ENCODE results near the gene TTC9C.
"Not testable (repeated sequence)": the region's sequence is repeated elsewhere in the genome, so short reads cannot be mapped to it uniquely, and the experiment has no call there.

The TTC9C gene

DNA sequence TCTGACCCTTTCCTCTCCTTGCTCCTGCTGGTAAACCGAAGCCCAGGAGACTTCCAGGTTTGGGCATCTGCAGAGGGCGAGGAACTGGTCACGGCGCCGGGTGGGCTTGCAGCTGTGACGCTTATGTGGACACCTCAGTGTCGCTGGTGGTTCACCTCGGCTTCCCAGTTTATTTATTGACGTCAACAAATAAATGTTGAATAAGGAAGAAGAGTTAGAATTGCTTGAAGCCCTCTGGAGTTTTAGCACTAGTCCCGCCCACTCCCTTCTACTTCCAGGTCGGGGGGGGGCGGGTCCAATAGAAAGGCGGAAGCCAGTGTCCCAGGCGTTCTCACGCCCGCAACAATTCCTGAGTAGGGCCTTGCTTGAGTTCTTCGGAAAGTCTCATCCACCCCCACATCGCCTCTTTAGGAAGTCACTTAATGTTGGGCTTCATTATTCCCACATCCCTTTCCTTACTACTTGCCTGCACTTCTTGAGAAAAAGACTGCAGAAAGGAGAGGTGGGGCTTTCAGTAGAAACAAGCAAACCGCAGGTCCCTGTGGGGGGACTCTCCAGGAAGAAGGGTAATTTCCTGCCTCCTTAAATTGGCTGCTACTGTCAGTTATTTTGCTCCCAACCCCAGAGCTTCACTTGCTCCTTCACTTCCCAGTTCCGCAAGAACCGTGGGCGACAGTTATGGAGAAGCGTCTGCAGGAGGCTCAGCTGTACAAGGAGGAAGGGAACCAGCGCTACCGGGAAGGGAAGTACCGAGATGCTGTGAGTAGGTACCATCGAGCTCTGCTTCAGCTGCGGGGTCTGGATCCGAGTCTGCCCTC lies at the start of gene TTC9C:
TSS of gene TTC9C (plus strand) at position 316 of the 818 bp plus-strand sequence. CDS start at position 679, 363 bp downstream.
- DNase-seq: peak; percentile 45

DNA sequence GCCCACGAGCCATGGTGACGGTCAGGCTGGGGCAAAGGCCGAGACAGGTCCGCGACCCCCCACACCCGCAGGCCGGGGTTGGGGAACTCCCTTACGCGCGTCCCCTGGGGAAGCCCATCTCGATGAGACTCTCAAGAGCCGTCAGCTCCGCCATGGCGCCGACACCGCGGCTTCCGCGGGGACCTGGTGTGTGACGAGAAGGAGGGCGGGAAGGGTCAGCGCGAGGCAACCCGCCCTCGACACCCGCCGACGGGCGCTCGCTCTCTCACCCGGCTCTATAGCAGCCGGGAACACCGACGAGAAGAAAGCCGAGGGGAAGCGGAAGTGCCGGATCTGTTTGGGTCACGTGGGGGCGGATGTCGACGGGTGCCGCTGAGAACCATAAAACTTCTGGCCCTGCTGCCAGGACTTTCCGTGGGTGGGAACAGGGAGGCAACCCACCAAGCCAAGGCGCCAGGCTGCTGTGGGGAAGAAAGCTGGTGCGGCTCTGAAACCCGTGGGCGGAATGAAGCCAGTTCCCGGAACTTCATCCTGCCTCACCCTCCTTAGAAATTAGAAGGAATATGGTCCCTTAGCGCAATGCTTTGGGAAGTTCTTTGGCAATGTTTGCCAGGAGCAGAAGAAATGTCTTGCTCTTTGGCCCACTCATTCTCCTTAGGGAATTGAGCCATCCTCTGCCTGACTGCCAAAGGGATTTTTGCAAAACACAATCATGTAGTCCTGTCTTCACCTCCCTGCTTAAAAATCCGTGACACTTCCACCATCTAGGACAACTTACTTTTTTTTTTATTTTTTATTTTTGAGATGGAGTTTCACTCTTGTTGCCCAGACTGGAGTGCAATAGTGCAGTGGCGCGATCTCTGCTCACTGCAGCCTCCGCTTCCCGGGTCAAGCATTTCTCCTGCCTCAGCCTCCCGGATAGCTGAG lies 49.3 kb upstream of the TTC9C start, which contains the start of gene UBXN1:
TSS of gene UBXN1 (minus strand) at position 304 of the 927 bp plus-strand sequence. CDS start at position 154, 150 bp downstream.
- peak; percentile 49 for DNase-seq

GRCh38 chr11:62680825-62681240 lies 47.5 kb upstream of the TTC9C start:
- DNase-seq: peak; percentile 47

GRCh38 chr11:62682518-62682917 lies 45.8 kb upstream of the TTC9C start:
- no peak for DNase-seq

DNA sequence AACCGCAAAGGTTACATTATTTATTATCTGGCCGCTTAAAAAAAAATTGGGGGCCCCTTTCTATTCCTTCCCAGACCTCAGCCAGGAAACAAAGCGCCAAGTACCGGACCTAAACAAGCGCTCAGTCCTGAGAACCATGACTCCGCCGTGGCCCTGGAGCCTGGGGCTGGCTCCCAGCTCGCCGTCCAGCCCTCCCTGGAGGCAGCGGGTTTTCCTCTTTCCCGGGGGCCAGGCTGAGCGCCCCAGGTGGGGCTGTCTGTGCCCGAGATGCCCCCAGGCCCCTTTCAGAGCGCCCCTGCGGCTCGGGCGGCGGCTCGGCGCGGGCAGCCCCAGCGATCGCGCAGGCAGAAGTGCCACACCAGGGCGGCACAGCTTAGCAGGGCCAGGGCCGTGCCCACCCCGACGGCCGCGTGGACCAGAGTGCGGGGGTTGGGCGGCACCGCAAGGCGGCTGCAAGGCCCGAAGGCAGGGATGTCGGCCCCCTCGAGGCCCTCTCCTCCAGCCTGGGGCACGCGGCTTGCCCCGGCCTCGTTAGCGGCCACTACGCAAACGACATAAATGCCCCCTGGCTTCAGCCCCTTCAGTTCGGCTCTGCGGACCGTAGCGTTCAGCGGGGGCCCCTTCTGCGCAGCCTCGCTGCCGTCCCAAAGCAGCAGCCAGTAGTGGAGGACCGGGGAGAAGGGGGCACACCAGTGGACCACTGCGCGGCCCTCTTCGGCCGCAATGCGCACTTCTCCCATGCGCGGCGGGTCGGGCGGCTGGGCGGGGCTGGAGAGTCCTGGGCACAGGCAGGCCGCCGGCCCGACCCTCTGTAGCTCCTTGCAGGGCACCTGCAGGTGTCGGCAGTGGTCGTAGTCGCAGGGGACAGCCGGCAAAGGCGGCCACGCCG lies 40.5 kb upstream of the TTC9C start:
- no peak for DNase-seq

GRCh38 chr11:62688491-62688890 lies 39.8 kb upstream of the TTC9C start:
- DNase-seq: no peak

GRCh38 chr11:62689421-62690183 lies 38.7 kb upstream of the TTC9C start, which contains the start of gene LRRN4CL:
TSS of gene LRRN4CL (minus strand) at chr11:62689530. CDS start at chr11:62688508, 1,022 bp downstream.
- DNase-seq: no peak

GRCh38 chr11:62693624-62694023 lies 34.7 kb upstream of the TTC9C start:
- not testable (repeated sequence) for DNase-seq

DNA sequence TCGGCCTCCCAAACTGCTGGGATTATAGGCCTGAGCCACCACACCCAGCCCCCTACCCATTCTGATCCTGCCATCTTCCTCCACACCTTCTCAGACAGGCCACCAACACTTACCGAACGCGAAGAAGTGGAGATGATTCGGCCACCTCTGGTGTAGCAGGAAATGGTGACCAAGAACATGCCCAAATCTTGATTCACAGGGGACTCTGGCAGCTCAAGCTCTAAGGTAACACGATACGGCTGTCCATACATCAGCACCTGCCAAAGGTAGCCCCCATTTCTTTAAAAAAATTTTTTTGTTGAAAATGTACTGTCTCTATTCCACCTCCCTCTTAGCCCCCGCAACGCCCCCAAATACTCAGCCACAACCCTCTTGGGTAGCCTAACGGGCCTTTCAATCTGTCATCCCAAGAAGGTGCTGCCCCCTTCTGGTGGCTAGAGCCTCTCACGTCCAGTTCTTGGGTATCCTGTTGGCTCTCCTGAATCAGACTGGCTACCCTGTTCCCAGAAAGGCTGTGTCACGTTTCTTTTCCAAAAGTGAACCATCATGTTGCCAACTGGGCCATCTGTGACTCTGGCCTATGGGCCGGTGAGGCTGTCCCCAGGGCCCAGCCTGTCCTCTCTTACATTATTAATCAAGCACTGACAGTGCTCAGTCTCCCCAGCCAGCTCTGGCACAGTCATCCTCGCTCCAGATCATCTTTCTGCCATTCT lies 33.7 kb upstream of the TTC9C start:
- peak; percentile 37 for DNase-seq

- no peak for DNase-seq
These were observed 26.0 kb upstream of the TTC9C start for GRCh38 chr11:62702246-62702645.

- not testable (repeated sequence) for DNase-seq
These were observed 24.4 kb upstream of the TTC9C start for GRCh38 chr11:62703921-62704320.

DNA sequence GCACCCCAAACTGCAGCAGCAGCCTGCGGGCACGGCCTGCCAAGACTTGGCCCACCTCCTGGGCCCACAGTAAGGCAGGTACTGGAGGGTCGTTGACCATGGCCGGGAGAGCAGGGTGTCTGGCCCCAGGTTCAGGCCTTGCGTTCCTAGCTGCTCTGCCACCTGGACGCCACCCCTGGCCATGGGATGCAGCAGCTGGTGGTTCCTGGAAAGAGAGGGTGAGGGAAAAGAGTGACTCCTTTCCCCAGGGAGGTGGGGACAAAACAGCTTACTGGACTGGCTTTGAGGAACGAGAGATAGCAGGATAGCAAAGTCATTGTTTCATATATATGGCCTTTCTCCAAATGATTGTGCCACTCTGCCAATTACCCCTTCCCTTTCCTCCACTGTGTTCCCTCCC lies 22.9 kb upstream of the TTC9C start:
- no peak for DNase-seq

GRCh38 chr11:62705880-62706849 lies 22.1 kb upstream of the TTC9C start:
- peak; percentile 62 for DNase-seq

GRCh38 chr11:62706850-62707247 lies 21.4 kb upstream of the TTC9C start:
- no peak for DNase-seq

- DNase-seq: no peak
These were observed 20.9 kb upstream of the TTC9C start, which contains the start of the genes BSCL2 and GNG3 for GRCh38 chr11:62707277-62707861. TSS of gene BSCL2 (minus strand) at chr11:62707424. CDS start at chr11:62707195, 229 bp downstream. TSS of gene GNG3 (plus strand) at chr11:62707676. CDS start at chr11:62708296, 620 bp downstream.

DNA sequence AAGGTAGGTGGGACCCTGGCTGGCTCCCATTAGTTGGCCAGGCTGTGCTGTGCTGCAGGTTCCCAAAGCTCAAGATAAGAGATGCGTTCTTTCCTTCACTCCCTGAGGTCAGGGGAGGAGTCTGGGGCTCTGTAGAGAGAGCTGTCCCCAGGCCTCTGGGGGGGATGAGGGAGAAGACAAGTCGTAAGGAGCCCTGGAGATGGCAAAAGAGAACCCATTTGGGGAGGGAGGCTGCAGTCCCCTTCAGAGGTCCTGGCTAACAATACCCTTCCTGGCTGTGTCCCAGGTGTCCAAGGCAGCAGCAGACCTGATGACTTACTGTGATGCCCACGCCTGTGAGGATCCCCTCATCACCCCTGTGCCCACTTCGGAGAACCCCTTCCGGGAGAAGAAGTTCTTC lies 19.9 kb upstream of the TTC9C start:
- no peak for DNase-seq

DNA sequence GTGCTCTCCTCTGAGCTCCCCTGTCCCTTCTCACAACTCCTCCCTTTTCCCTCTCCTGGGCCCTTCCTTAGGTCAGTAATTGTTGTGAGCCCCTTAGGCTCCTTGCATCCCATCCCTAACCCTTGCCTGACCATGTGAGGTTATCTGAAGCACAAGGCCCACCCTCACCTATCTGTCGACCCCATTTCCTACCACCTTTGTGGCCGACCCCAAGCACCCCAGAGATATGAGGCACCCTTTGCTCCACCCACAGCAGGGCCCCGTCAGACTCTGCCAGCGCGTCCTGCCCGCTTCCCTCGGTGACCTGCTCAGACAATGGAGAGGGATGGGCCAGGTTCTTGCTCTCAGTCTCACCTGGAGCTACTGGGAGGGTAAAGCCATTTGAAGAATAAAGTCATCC lies 19.5 kb upstream of the TTC9C start:
- DNase-seq: no peak

DNA sequence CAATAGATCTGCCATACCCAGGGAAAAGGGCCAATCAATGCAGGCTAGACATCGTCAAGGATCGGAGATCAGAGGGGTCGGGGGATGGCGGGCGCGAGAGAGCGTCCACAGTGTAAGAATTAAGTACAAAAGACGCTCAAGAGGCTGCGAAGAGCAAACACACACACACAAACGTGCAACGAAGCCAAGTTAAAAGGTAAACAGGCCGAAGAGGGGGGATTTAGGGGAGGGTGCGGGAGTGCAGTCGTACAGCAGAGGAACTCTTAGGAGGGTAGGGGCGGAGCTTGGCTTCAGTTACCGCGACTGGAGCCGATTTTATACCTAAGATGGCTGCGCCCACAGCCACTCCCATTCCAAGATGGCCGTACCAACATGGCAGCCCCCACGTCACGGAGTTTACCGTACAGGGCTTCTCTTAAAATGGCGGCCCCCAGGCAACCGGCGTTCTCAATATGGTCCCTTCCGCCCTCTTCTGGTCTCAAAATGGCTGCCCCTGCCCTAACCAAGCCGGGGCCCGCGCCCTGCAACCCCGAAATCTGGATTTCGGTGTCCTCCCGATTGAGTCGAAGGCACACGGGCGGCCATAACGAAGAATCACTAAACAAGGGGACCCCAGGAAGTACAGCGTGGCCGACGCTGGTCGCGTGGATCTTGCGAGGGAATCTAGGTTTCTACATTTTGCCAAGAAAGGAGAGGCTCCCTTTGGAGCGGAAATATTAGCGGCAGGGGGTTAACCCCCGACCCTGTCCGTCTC lies 18.9 kb upstream of the TTC9C start:
- peak; percentile 94 for DNase-seq

Measured in DMS 273 treated with DMSO at 0.1 percent for 48 hours (cell line).